K562 (cell line): ENCODE results near the gene FGFRL1. TPM values are rescaled to one million over a fixed set of nuclear protein-coding genes. Genes with fewer than 3 reads are reported as not detected.

ENCODE experiments used
- BACH1 ChIP-seq: fragments of 200-800 bp; sonication (Bioruptor generic); IDR thresholded peaks from 2 replicates; pipeline ENCODE4 v1.6.1; 2016; ENCODE audit warnings: missing genetic modification characterization, missing compliant biosample characterization
- BRF1 ChIP-seq: IDR thresholded peaks from 3 replicates; pipeline ENCODE4 v1.6.1; 2011; ENCODE audit warnings: borderline replicate concordance, mild to moderate bottlenecking; ENCODE audit not compliant: insufficient read length; ENCODE audit errors: extremely low read depth
- CBX2 ChIP-seq: fragments of 200-600 bp; sonication (generic); IDR thresholded peaks from one replicate; pipeline ENCODE4 v1.6.1; 2012; ENCODE audit warnings: mild to moderate bottlenecking, low read length, inconsistent platforms; ENCODE audit not compliant: insufficient read depth, poor library complexity, severe bottlenecking
- CEBPB ChIP-seq: fragments of 450-650 bp; IDR thresholded peaks from 2 replicates; pipeline ENCODE4 v1.6.1; 2016; ENCODE audit warnings: missing genetic modification characterization, missing compliant biosample characterization
- FOXA3 ChIP-seq, 2 experiments: fragments of 450-650 bp in 1 of 2; sonication (generic) in 1 of 2; formaldehyde crosslinking; IDR thresholded peaks in 1 of 2; conservative IDR thresholded peaks in 1 of 2; 2 replicates each; pipeline versions ENCODE4 v1.4.0 to v1.8.0; 2020 to 2022; ENCODE audit warnings: mild to moderate bottlenecking in 2 of 2, missing genetic modification reagents in 1 of 2
- GABPB1 ChIP-seq: sonication (generic); formaldehyde crosslinking; IDR thresholded peaks from 2 replicates; pipeline ENCODE4 v1.8.0; 2022; ENCODE audit warnings: mild to moderate bottlenecking, missing genetic modification reagents
- GATAD2B ChIP-seq: fragments of 450-650 bp; IDR thresholded peaks from 2 replicates; pipeline ENCODE4 v1.6.1; 2017; ENCODE audit warnings: mild to moderate bottlenecking, borderline replicate concordance
- GTF2A2 ChIP-seq: IDR thresholded peaks from 2 replicates; pipeline ENCODE4 v1.6.1; 2016; ENCODE audit warnings: mild to moderate bottlenecking, missing genetic modification characterization, missing compliant biosample characterization
- HCFC1 ChIP-seq: IDR thresholded peaks from 2 replicates; pipeline ENCODE4 v1.6.1; 2012; ENCODE audit warnings: low read depth, low read length, improper control_type of control experiment
- JUN ChIP-seq, 2 experiments: sonication (generic) in 1 of 2; formaldehyde crosslinking in 1 of 2; IDR thresholded peaks; 2 replicates each; pipeline versions ENCODE4 v1.6.1 to v1.8.0; 2012 to 2022; ENCODE audit warnings: borderline replicate concordance in 2 of 2, mild to moderate bottlenecking in 2 of 2, improper control_type of control experiment in 1 of 2, low read depth in 1 of 2, low read length in 1 of 2, missing genetic modification reagents in 1 of 2
- KLF16 ChIP-seq: IDR thresholded peaks from 2 replicates; pipeline ENCODE4 v1.6.1; 2016; ENCODE audit warnings: antibody characterized with exemption
- PHF21A ChIP-seq: fragments of 450-650 bp; IDR thresholded peaks from 2 replicates; pipeline ENCODE4 v1.6.1; 2017; ENCODE audit warnings: low read depth, borderline replicate concordance
- PHTF2 ChIP-seq: fragments of 250-450 bp; sonication (Bioruptor Pico); IDR thresholded peaks from 2 replicates; pipeline ENCODE4 v1.5.0; 2021; ENCODE audit warnings: mild to moderate bottlenecking
- POLR3A ChIP-seq: IDR thresholded peaks from 2 replicates; pipeline ENCODE4 v1.6.1; 2011; ENCODE audit warnings: borderline replicate concordance, mild to moderate bottlenecking, moderate library complexity; ENCODE audit not compliant: insufficient read length, insufficient read depth; ENCODE audit errors: extremely low read depth
- SAP30 ChIP-seq: fragments of 200-600 bp; sonication (generic); IDR thresholded peaks from 2 replicates; pipeline ENCODE4 v1.6.1; 2012; ENCODE audit warnings: borderline replicate concordance, low read depth, mild to moderate bottlenecking, moderate library complexity, low read length, control low read depth, inconsistent platforms; ENCODE audit not compliant: insufficient read depth, poor library complexity, severe bottlenecking
- SRSF1 ChIP-seq: fragments of 200-400 bp; formaldehyde crosslinking; IDR thresholded peaks from 2 replicates; pipeline ENCODE4 v1.6.1; 2017; ENCODE audit warnings: mild to moderate bottlenecking, low read depth, low read length, moderate library complexity
- TAL1 ChIP-seq: fragments of 450-650 bp; IDR thresholded peaks from 2 replicates; pipeline ENCODE4 v1.6.1; 2016; ENCODE audit warnings: mild to moderate bottlenecking
- TBP ChIP-seq: optimal IDR thresholded peaks from 2 replicates; pipeline ENCODE3; 2011; ENCODE audit warnings: low read depth, low read length, improper control_type of control experiment
- ZC3H8 ChIP-seq: fragments of 450-650 bp; IDR thresholded peaks from 2 replicates; pipeline ENCODE4 v1.6.1; 2017
- ZFP30 ChIP-seq: fragments of 250-450 bp; sonication (Bioruptor Pico); IDR thresholded peaks from 2 replicates; pipeline ENCODE4 v1.8.0; 2022; ENCODE audit warnings: moderate library complexity, mild to moderate bottlenecking, inconsistent platforms, borderline replicate concordance
- ZNF282 ChIP-seq: sonication (generic); formaldehyde crosslinking; IDR thresholded peaks from 2 replicates; pipeline ENCODE4 v1.8.1; 2023; ENCODE audit warnings: missing genetic modification reagents
- polyA plus RNA-seq, 8 experiments: library from polyadenylated mRNA; depleted of rRNA in 4 of 8; stranded (reverse) in 5 of 8; unstranded in 3 of 8; fragments of >200 nt; fragmentation: Nextera tagmentation in 2 of 8; fragmentation: Illumina TruSeq in 1 of 8; extraction: Ambion mirVana in 2 of 8; extraction: Trizol in 1 of 8; gene quantifications; 2 replicates each; pipeline versions ENCODE4 v1.2.1 to v1.2.3, GENCODE V29; 2011 to 2014; ENCODE audit warnings: inconsistent platforms in 1 of 8, missing spikeins in 1 of 8
- total RNA-seq, 7 experiments: library from RNA; depleted of rRNA in 6 of 7; stranded (reverse); fragments of >200 nt in 6 of 7; fragmentation: Illumina TruSeq in 2 of 7; extraction: Trizol in 2 of 7; gene quantifications; 2 replicates each; pipeline versions ENCODE4 v1.2.1 to v1.2.3, GENCODE V29; 2011 to 2021; ENCODE audit warnings: low replicate concordance in 1 of 7
- TF ChIP-seq, protein P1 (sequence below), 2 experiments: fragments of 450-650 bp in 1 of 2; sonication (generic) in 1 of 2; formaldehyde crosslinking; conservative IDR thresholded peaks; 2 replicates each; pipeline versions ENCODE4 v1.4.0 to v1.8.1; 2020 to 2022; ENCODE audit warnings: mild to moderate bottlenecking in 1 of 2, missing genetic modification reagents in 1 of 2
- TF ChIP-seq, protein P2 (sequence below): fragments of 450-650 bp; formaldehyde crosslinking; conservative IDR thresholded peaks from 2 replicates; pipeline ENCODE4 v1.4.0; 2022; ENCODE audit warnings: mild to moderate bottlenecking, missing genetic modification characterization
- TF ChIP-seq, protein P3 (sequence below): IDR thresholded peaks from 2 replicates; pipeline ENCODE4 v1.6.1; 2014; ENCODE audit warnings: antibody characterized with exemption
- TF ChIP-seq, protein P4 (sequence below), 2 experiments: fragments of 450-650 bp; IDR thresholded peaks; 2 replicates each; pipeline ENCODE4 v1.6.1; 2016

FGFRL1 gene
- total and polyA plus RNA-seq, 9 of the 15 experiments (the other 6 are each of a cell fraction or from before 2014, with no cell fraction given), result 0.34 to 49.9 (median 14.6) TPM

DNA sequence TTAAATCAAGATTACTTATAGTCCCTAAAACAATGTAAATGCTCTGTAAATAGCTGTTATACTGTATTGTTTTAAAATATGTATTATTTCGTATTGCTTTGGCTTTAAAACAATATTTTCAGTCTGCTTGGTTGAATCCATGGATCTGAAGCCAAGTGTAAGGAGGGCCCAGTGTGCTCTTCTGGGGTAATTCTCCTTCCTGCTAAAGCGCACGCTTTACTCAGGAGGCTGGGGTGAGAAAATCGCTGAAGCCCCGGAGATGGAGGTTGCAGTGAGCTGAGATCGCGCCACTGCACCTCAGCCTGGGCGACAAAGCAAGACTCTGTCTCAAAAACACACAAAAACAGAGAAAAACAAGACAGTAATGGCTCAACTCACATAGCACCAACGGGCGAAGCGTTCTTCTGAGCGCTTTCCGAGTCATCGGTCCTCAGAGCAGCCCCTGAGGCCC lies 25.0 kb upstream of the FGFRL1 start (continued):
- no peak for TF ChIP-seq SAP30
- no peak for TF ChIP-seq PHTF2 (CRISPR knock-in tag)
- TF ChIP-seq KLF16, result no peak
- TF ChIP-seq, protein P1, sequence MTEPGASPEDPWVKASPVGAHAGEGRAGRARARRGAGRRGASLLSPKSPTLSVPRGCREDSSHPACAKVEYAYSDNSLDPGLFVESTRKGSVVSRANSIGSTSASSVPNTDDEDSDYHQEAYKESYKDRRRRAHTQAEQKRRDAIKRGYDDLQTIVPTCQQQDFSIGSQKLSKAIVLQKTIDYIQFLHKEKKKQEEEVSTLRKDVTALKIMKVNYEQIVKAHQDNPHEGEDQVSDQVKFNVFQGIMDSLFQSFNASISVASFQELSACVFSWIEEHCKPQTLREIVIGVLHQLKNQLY (CRISPR knock-in tag; conservative IDR thresholded peaks at IDR 0.05), result no peak
- TF ChIP-seq BACH1 (tag), result no peak
- TF ChIP-seq ZNF282, result no peak
- no peak for TF ChIP-seq TAL1
- TF ChIP-seq FOXA3 (CRISPR knock-in tag; conservative IDR thresholded peaks at IDR 0.05 in 1 of 2, IDR thresholded peaks at IDR 0.05 in 1 of 2), result no peak
- TF ChIP-seq, protein P2, sequence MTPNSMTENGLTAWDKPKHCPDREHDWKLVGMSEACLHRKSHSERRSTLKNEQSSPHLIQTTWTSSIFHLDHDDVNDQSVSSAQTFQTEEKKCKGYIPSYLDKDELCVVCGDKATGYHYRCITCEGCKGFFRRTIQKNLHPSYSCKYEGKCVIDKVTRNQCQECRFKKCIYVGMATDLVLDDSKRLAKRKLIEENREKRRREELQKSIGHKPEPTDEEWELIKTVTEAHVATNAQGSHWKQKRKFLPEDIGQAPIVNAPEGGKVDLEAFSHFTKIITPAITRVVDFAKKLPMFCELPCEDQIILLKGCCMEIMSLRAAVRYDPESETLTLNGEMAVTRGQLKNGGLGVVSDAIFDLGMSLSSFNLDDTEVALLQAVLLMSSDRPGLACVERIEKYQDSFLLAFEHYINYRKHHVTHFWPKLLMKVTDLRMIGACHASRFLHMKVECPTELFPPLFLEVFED (CRISPR knock-in tag), result no peak
- TF ChIP-seq JUN (IDR thresholded peaks at IDR 0.05; ENCODE audit: borderline replicate concordance, low read depth, low read length), result no peak
- no peak for TF ChIP-seq JUN (CRISPR knock-in tag; IDR thresholded peaks at IDR 0.05; ENCODE audit: borderline replicate concordance)
- no peak for TF ChIP-seq TBP
- no peak for TF ChIP-seq SRSF1
- TF ChIP-seq, protein P3, sequence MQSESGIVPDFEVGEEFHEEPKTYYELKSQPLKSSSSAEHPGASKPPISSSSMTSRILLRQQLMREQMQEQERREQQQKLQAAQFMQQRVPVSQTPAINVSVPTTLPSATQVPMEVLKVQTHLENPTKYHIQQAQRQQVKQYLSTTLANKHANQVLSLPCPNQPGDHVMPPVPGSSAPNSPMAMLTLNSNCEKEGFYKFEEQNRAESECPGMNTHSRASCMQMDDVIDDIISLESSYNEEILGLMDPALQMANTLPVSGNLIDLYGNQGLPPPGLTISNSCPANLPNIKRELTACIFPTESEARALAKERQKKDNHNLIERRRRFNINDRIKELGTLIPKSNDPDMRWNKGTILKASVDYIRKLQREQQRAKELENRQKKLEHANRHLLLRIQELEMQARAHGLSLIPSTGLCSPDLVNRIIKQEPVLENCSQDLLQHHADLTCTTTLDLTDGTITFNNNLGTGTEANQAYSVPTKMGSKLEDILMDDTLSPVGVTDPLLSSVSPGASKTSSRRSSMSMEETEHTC, result no peak
- TF ChIP-seq HCFC1, result no peak
- TF ChIP-seq GTF2A2 (tag), result no peak
- TF ChIP-seq BRF1, result no peak
- no peak for TF ChIP-seq ZFP30
- no peak for TF ChIP-seq ZC3H8
- TF ChIP-seq POLR3A, result no peak
- TF ChIP-seq PHF21A, result no peak
- TF ChIP-seq GABPB1 (CRISPR knock-in tag), result peak; percentile 53; the same call in 1 of the 2 replicates
- TF ChIP-seq CEBPB (tag), result no peak
- no peak for TF ChIP-seq GATAD2B
- TF ChIP-seq, protein P4, sequence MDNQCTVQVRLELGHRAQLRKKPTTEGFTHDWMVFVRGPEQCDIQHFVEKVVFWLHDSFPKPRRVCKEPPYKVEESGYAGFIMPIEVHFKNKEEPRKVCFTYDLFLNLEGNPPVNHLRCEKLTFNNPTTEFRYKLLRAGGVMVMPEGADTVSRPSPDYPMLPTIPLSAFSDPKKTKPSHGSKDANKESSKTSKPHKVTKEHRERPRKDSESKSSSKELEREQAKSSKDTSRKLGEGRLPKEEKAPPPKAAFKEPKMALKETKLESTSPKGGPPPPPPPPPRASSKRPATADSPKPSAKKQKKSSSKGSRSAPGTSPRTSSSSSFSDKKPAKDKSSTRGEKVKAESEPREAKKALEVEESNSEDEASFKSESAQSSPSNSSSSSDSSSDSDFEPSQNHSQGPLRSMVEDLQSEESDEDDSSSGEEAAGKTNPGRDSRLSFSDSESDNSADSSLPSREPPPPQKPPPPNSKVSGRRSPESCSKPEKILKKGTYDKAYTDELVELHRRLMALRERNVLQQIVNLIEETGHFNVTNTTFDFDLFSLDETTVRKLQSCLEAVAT (IDR thresholded peaks at IDR 0.05), result peak in 1 of 2 experiments; percentile 78; a peak in 1 of 4 replicates
- no peak for TF ChIP-seq CBX2
